WTC11 (cell line): ENCODE data around the gene ILKAP. TPM values are rescaled to one million over a fixed set of nuclear protein-coding genes. Genes with fewer than 3 reads are reported as not detected.

Experiments
- ATAC-seq: fragments of 200-7000 bp; cut with Tn5 transposase; 2 replicates; pipeline ENCODE4 v1.10.0; 2021; ENCODE audit warnings: mild to moderate bottlenecking, moderate library complexity
- CTCF ChIA-PET: fragments of 300-600 bp; sonication (Branson Sonifier 250); formaldehyde crosslinking; loops from one replicate; lab custom pipeline; 2021; ENCODE audit warnings: antibody characterized with exemption; lab: Charles Lee
- POLR2A ChIA-PET: fragments of 350-600 bp; sonication (Branson Sonifier 250); formaldehyde crosslinking; loops from one replicate; lab custom pipeline; 2021; ENCODE audit warnings: antibody characterized with exemption; lab: Charles Lee
- DNase-seq: peaks from one replicate; pipeline ENCODE4 v3.0.0; 2021; ENCODE audit warnings: low spot score
- H3K27ac Mint-ChIP-seq: 2 replicates; pipeline ENCODE4 v1.8.0; 2021; ENCODE audit warnings: mixed read lengths
- H3K27me3 Mint-ChIP-seq: 2 replicates; pipeline ENCODE4 v1.8.0; 2021; ENCODE audit warnings: low read depth, mild to moderate bottlenecking, moderate library complexity, mixed read lengths
- H3K36me3 Mint-ChIP-seq: 2 replicates; pipeline ENCODE4 v1.8.0; 2021; ENCODE audit warnings: mixed read lengths
- H3K4me1 Mint-ChIP-seq: 2 replicates; pipeline ENCODE4 v1.8.0; 2022; ENCODE audit warnings: mixed read lengths
- H3K4me3 Mint-ChIP-seq: 2 replicates; pipeline ENCODE4 v1.8.0; 2021; ENCODE audit warnings: mild to moderate bottlenecking, moderate library complexity, mixed read lengths
- H3K9me3 Mint-ChIP-seq: 2 replicates; pipeline ENCODE4 v1.8.0; 2021; ENCODE audit warnings: mixed read lengths
- CREB1 ChIP-seq: sonication (generic); formaldehyde crosslinking; IDR thresholded peaks from 2 replicates; pipeline ENCODE4 v1.8.0; 2023; ENCODE audit warnings: mild to moderate bottlenecking, missing genetic modification reagents
- IRF2 ChIP-seq: sonication (generic); formaldehyde crosslinking; IDR thresholded peaks from 2 replicates; pipeline ENCODE4 v1.8.0; 2022; ENCODE audit warnings: low read depth, missing genetic modification reagents, borderline replicate concordance
- NR3C1 ChIP-seq: sonication (generic); formaldehyde crosslinking; conservative IDR thresholded peaks from 2 replicates; pipeline ENCODE4 v1.8.1; 2023; ENCODE audit warnings: low read depth, mild to moderate bottlenecking, missing genetic modification reagents
- RELA ChIP-seq: sonication (generic); formaldehyde crosslinking; IDR thresholded peaks from 2 replicates; pipeline ENCODE4 v1.8.1; 2022; ENCODE audit warnings: missing genetic modification reagents, mild to moderate bottlenecking, borderline replicate concordance
- SMAD3 ChIP-seq: sonication (generic); formaldehyde crosslinking; IDR thresholded peaks from 2 replicates; pipeline ENCODE4 v1.8.0; 2022; ENCODE audit warnings: missing genetic modification reagents, mild to moderate bottlenecking, borderline replicate concordance
- ZNF219 ChIP-seq: sonication (generic); formaldehyde crosslinking; IDR thresholded peaks from 2 replicates; pipeline ENCODE4 v1.8.0; 2023; ENCODE audit warnings: missing genetic modification reagents, mild to moderate bottlenecking, borderline replicate concordance
- ZNF317 ChIP-seq: sonication (generic); formaldehyde crosslinking; IDR thresholded peaks from 2 replicates; pipeline ENCODE4 v1.8.1; 2023; ENCODE audit warnings: low read depth, mild to moderate bottlenecking, moderate library complexity, missing genetic modification reagents, borderline replicate concordance
- total RNA-seq: library from RNA; stranded (reverse); gene quantifications from 3 replicates; pipeline ENCODE4 v1.2.3, GENCODE V29; 2021
- TF ChIP-seq, protein P1 (sequence below): sonication (generic); formaldehyde crosslinking; IDR thresholded peaks from 2 replicates; pipeline ENCODE4 v1.8.0; 2023; ENCODE audit warnings: missing genetic modification reagents, mild to moderate bottlenecking, borderline replicate concordance
- TF ChIP-seq, protein P2 (sequence below): sonication (generic); formaldehyde crosslinking; IDR thresholded peaks from 2 replicates; pipeline ENCODE4 v1.8.1; 2022; ENCODE audit warnings: low read depth, mild to moderate bottlenecking, moderate library complexity, missing genetic modification reagents, borderline replicate concordance
- TF ChIP-seq, protein P3 (sequence below): fragments of 250-450 bp; sonication (Bioruptor Pico); IDR thresholded peaks from 2 replicates; pipeline ENCODE4 v1.9.0; 2021; ENCODE audit warnings: mild to moderate bottlenecking, borderline replicate concordance
- TF ChIP-seq, protein P4 (sequence below): sonication (generic); formaldehyde crosslinking; IDR thresholded peaks from 2 replicates; pipeline ENCODE4 v1.8.1; 2023; ENCODE audit warnings: mild to moderate bottlenecking, moderate library complexity, missing genetic modification reagents
- TF ChIP-seq, protein P5 (sequence below): sonication (generic); formaldehyde crosslinking; IDR thresholded peaks from 2 replicates; pipeline ENCODE4 v1.8.1; 2023; ENCODE audit warnings: mild to moderate bottlenecking, missing genetic modification reagents
- TF ChIP-seq, protein P6 (sequence below): sonication (generic); formaldehyde crosslinking; IDR thresholded peaks from 2 replicates; pipeline ENCODE4 v1.8.1; 2023; ENCODE audit warnings: mild to moderate bottlenecking, missing genetic modification reagents, borderline replicate concordance

The ILKAP gene
- total RNA-seq, 1 experiment from 2014 or later: 32.7 TPM

DNA sequence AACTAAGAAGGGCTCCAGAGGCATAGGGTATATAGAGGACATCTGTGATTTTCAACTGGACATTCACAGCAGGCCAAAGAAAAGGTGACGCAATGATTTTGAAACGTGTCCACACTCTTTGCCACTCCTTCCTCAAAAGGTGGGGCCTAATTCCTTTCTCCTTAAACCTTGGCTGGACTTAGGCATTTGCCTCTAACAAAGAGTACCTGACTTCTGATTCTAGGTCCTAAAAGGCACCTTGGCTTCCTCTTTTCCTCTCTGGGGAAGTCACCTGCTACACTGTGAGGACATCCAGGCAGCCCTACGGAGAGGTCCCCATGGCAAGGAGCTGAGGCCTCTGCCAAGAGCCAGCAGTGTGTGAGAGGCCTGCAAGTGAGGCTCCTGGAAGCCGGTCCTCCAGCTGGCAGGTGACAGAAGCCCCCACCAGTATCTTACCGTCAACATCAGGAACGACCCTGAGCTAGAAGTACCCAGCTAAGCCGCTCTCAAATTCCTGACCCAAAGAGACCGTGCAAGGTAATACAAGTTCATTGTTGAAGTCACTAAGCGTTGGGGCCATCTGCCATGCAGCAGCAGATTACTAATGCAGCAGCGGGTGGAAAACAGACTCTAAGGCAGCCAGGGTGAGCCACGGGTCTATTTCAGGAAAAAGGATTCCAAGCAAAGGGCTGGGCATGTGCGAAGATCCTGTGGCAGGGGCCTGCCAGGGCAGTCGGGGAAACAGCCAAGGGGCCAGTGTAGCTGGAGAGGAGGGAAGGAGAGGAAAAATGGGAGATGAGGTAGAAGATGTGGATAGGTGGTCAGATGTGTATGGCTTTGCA, 43.7 kb upstream of the ILKAP start (continued):
- TF ChIP-seq, protein P1, sequence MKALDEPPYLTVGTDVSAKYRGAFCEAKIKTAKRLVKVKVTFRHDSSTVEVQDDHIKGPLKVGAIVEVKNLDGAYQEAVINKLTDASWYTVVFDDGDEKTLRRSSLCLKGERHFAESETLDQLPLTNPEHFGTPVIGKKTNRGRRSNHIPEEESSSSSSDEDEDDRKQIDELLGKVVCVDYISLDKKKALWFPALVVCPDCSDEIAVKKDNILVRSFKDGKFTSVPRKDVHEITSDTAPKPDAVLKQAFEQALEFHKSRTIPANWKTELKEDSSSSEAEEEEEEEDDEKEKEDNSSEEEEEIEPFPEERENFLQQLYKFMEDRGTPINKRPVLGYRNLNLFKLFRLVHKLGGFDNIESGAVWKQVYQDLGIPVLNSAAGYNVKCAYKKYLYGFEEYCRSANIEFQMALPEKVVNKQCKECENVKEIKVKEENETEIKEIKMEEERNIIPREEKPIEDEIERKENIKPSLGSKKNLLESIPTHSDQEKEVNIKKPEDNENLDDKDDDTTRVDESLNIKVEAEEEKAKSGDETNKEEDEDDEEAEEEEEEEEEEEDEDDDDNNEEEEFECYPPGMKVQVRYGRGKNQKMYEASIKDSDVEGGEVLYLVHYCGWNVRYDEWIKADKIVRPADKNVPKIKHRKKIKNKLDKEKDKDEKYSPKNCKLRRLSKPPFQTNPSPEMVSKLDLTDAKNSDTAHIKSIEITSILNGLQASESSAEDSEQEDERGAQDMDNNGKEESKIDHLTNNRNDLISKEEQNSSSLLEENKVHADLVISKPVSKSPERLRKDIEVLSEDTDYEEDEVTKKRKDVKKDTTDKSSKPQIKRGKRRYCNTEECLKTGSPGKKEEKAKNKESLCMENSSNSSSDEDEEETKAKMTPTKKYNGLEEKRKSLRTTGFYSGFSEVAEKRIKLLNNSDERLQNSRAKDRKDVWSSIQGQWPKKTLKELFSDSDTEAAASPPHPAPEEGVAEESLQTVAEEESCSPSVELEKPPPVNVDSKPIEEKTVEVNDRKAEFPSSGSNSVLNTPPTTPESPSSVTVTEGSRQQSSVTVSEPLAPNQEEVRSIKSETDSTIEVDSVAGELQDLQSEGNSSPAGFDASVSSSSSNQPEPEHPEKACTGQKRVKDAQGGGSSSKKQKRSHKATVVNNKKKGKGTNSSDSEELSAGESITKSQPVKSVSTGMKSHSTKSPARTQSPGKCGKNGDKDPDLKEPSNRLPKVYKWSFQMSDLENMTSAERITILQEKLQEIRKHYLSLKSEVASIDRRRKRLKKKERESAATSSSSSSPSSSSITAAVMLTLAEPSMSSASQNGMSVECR (CRISPR knock-in tag): no peak
- TF ChIP-seq, protein P2, sequence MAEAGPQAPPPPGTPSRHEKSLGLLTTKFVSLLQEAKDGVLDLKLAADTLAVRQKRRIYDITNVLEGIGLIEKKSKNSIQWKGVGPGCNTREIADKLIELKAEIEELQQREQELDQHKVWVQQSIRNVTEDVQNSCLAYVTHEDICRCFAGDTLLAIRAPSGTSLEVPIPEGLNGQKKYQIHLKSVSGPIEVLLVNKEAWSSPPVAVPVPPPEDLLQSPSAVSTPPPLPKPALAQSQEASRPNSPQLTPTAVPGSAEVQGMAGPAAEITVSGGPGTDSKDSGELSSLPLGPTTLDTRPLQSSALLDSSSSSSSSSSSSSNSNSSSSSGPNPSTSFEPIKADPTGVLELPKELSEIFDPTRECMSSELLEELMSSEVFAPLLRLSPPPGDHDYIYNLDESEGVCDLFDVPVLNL (CRISPR knock-in tag): no peak
- TF ChIP-seq NR3C1 (CRISPR knock-in tag): no peak
- no peak for TF ChIP-seq ZNF219 (CRISPR knock-in tag)
- TF ChIP-seq, all 79 proteins: peak for 0

DNA sequence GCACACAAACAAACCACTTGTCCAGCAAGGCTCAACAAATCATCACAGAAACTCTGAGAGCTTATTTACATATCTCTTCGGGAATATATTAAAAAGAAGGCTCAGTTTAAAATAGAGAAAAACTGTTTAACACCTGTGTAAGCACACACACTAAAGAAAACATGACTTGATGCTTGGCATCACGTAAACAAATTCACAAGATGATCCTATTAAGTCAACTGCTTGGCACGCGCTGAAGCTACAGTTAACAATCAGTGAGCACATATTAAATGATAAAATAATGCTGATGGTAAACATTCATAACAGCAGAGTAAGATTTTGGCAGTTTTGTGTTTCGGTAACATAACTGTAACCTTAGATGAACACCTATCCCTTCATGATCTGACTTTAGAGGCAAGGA, 40.7 kb upstream of the ILKAP start:
- CTCF ChIA-PET: interaction anchor here (0.7 to 2.4 kb wide), 7 partner anchors 11 to 42 kb away, joined by 3 to 28 read pairs (median 5); no protein-coding TSS in a partner anchor
- Mint-ChIP-seq H3K4me1 (peaks cover 16% of the 10 kb centered on the region), H3K36me3 (peaks cover 5% of the 10 kb centered on the region; the same call in 1 of the 2 replicates), H3K27ac (no peak overlapping the region), H3K9me3 (no peaks in the 10 kb centered on the region), H3K27me3 (peaks cover 15% of the 10 kb centered on the region), H3K4me3 (no peak overlapping the region)
- POLR2A ChIA-PET: no interaction called here
- DNase-seq: no peak
- no peak for ATAC-seq
- TF ChIP-seq, protein P3, sequence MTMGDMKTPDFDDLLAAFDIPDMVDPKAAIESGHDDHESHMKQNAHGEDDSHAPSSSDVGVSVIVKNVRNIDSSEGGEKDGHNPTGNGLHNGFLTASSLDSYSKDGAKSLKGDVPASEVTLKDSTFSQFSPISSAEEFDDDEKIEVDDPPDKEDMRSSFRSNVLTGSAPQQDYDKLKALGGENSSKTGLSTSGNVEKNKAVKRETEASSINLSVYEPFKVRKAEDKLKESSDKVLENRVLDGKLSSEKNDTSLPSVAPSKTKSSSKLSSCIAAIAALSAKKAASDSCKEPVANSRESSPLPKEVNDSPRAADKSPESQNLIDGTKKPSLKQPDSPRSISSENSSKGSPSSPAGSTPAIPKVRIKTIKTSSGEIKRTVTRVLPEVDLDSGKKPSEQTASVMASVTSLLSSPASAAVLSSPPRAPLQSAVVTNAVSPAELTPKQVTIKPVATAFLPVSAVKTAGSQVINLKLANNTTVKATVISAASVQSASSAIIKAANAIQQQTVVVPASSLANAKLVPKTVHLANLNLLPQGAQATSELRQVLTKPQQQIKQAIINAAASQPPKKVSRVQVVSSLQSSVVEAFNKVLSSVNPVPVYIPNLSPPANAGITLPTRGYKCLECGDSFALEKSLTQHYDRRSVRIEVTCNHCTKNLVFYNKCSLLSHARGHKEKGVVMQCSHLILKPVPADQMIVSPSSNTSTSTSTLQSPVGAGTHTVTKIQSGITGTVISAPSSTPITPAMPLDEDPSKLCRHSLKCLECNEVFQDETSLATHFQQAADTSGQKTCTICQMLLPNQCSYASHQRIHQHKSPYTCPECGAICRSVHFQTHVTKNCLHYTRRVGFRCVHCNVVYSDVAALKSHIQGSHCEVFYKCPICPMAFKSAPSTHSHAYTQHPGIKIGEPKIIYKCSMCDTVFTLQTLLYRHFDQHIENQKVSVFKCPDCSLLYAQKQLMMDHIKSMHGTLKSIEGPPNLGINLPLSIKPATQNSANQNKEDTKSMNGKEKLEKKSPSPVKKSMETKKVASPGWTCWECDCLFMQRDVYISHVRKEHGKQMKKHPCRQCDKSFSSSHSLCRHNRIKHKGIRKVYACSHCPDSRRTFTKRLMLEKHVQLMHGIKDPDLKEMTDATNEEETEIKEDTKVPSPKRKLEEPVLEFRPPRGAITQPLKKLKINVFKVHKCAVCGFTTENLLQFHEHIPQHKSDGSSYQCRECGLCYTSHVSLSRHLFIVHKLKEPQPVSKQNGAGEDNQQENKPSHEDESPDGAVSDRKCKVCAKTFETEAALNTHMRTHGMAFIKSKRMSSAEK (CRISPR knock-in tag): no peak
- TF ChIP-seq, protein P4, sequence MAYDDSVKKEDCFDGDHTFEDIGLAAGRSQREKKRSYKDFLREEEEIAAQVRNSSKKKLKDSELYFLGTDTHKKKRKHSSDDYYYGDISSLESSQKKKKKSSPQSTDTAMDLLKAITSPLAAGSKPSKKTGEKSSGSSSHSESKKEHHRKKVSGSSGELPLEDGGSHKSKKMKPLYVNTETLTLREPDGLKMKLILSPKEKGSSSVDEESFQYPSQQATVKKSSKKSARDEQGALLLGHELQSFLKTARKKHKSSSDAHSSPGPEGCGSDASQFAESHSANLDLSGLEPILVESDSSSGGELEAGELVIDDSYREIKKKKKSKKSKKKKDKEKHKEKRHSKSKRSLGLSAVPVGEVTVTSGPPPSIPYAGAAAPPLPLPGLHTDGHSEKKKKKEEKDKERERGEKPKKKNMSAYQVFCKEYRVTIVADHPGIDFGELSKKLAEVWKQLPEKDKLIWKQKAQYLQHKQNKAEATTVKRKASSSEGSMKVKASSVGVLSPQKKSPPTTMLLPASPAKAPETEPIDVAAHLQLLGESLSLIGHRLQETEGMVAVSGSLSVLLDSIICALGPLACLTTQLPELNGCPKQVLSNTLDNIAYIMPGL: no peak
- no peak for TF ChIP-seq SMAD3 (CRISPR knock-in tag)
- TF ChIP-seq, protein P5, sequence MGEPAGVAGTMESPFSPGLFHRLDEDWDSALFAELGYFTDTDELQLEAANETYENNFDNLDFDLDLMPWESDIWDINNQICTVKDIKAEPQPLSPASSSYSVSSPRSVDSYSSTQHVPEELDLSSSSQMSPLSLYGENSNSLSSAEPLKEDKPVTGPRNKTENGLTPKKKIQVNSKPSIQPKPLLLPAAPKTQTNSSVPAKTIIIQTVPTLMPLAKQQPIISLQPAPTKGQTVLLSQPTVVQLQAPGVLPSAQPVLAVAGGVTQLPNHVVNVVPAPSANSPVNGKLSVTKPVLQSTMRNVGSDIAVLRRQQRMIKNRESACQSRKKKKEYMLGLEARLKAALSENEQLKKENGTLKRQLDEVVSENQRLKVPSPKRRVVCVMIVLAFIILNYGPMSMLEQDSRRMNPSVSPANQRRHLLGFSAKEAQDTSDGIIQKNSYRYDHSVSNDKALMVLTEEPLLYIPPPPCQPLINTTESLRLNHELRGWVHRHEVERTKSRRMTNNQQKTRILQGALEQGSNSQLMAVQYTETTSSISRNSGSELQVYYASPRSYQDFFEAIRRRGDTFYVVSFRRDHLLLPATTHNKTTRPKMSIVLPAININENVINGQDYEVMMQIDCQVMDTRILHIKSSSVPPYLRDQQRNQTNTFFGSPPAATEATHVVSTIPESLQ (CRISPR knock-in tag): no peak
- no peak for TF ChIP-seq RELA (CRISPR knock-in tag)
- TF ChIP-seq, protein P6, sequence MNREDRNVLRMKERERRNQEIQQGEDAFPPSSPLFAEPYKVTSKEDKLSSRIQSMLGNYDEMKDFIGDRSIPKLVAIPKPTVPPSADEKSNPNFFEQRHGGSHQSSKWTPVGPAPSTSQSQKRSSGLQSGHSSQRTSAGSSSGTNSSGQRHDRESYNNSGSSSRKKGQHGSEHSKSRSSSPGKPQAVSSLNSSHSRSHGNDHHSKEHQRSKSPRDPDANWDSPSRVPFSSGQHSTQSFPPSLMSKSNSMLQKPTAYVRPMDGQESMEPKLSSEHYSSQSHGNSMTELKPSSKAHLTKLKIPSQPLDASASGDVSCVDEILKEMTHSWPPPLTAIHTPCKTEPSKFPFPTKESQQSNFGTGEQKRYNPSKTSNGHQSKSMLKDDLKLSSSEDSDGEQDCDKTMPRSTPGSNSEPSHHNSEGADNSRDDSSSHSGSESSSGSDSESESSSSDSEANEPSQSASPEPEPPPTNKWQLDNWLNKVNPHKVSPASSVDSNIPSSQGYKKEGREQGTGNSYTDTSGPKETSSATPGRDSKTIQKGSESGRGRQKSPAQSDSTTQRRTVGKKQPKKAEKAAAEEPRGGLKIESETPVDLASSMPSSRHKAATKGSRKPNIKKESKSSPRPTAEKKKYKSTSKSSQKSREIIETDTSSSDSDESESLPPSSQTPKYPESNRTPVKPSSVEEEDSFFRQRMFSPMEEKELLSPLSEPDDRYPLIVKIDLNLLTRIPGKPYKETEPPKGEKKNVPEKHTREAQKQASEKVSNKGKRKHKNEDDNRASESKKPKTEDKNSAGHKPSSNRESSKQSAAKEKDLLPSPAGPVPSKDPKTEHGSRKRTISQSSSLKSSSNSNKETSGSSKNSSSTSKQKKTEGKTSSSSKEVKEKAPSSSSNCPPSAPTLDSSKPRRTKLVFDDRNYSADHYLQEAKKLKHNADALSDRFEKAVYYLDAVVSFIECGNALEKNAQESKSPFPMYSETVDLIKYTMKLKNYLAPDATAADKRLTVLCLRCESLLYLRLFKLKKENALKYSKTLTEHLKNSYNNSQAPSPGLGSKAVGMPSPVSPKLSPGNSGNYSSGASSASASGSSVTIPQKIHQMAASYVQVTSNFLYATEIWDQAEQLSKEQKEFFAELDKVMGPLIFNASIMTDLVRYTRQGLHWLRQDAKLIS (CRISPR knock-in tag): no peak
- TF ChIP-seq CREB1 (CRISPR knock-in tag): no peak
- no peak for TF ChIP-seq IRF2 (CRISPR knock-in tag)
- no peak for TF ChIP-seq ZNF317 (CRISPR knock-in tag)
